ACC112 (cell line): ENCODE measurements around the gene CPE.
"Not testable (repeated sequence)": the region's sequence is repeated elsewhere in the genome, so short reads cannot be mapped to it uniquely, and the experiment has no call there.

ENCODE experiments used
- H2AFZ ChIP-seq: fragments of 200-600 bp; sonication (generic); one replicate; pipeline ENCODE4 v1.6.0; 2017; ENCODE audit warnings: antibody characterized with exemption, low read length; ENCODE audit not compliant: unreplicated experiment
- H3K27ac ChIP-seq: fragments of 200-600 bp; sonication (generic); 2 replicates; pipeline ENCODE4 v1.5.1; 2014; ENCODE audit warnings: low read depth, mild to moderate bottlenecking, antibody characterized with exemption, low read length, moderate library complexity
- H3K27me3 ChIP-seq: fragments of 200-600 bp; sonication (generic); 2 replicates; pipeline ENCODE4 v1.6.1; 2014; ENCODE audit warnings: mild to moderate bottlenecking, antibody characterized with exemption, low read length, moderate library complexity, mixed read lengths; ENCODE audit not compliant: insufficient read depth
- H3K36me3 ChIP-seq: fragments of 200-600 bp; sonication (generic); 2 replicates; pipeline ENCODE4 v1.6.1; 2016; ENCODE audit warnings: mild to moderate bottlenecking, antibody characterized with exemption, low read length, moderate library complexity, mixed read lengths; ENCODE audit not compliant: insufficient read depth
- H3K4me1 ChIP-seq: fragments of 200-600 bp; sonication (generic); one replicate; pipeline ENCODE4 v1.6.1; 2016; ENCODE audit warnings: low read length, mixed read lengths; ENCODE audit not compliant: insufficient read depth, unreplicated experiment, control insufficient read depth
- H3K4me3 ChIP-seq: fragments of 200-600 bp; sonication (generic); 2 replicates; pipeline ENCODE4 v1.5.1; 2014; ENCODE audit warnings: mild to moderate bottlenecking, low read depth, low read length
- H3K79me2 ChIP-seq: fragments of 200-600 bp; sonication (generic); one replicate; pipeline ENCODE4 v1.6.0; 2016; ENCODE audit warnings: low read length; ENCODE audit not compliant: control insufficient read depth, unreplicated experiment, insufficient read depth

Gene CPE

DNA sequence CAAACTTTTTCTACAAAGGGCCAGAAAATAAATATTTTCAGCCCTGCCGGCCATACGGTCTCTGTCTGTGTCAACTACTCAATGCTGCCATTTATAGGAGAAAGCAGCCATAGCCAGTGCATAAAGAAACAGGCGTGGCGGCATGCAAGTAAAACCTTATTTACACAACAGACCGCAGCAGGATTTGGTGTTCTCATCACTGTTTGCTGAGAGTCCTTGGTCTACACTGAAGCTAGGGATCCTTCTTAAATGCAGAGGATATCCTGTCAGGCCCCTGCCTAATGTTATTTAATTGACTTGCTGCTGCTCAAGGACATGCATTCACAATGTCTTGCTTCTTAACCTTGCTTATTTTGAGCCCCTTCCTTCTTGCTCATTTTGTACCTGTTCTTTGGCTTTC is 54.7 kb downstream of the CPE start:
- Histone ChIP-seq H2AFZ (no peak overlapping the region), H3K27me3 (no peaks in the 10 kb centered on the region), H3K4me1 (no peaks in the 10 kb centered on the region), H3K36me3 (no peaks in the 10 kb centered on the region), H3K4me3 (no peak overlapping the region), H3K27ac (no peak overlapping the region), H3K79me2 (no peaks in the 10 kb centered on the region)

DNA sequence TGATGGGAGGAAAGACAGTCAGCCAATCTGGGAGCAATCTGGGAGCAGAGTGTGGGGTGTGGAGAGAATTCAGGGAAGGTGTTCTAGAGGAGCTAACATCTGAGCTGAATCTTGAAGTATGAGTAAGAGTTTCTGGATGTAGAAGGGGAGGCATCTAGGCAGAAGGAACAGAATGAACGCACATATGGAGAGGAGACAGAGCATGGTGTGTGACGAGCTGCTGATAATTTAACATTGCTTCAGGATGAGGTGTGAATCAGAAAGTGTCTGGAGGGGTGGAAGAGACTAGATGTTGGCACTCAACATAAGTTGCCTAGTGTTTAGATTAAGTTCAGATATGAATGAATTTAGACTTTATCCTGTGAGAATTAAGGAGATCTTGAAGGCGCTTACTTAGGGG is 58.9 kb downstream of the CPE start:
- H3K27ac ChIP-seq: no peak overlapping the region
- H3K27me3 ChIP-seq: no peaks in the 10 kb centered on the region
- no peak overlapping the region for H2AFZ ChIP-seq
- H3K79me2 ChIP-seq: no peaks in the 10 kb centered on the region
- peaks cover 22% of the 10 kb centered on the region for H3K4me1 ChIP-seq
- H3K36me3 ChIP-seq: no peaks in the 10 kb centered on the region
- H3K4me3 ChIP-seq: no peak overlapping the region

DNA sequence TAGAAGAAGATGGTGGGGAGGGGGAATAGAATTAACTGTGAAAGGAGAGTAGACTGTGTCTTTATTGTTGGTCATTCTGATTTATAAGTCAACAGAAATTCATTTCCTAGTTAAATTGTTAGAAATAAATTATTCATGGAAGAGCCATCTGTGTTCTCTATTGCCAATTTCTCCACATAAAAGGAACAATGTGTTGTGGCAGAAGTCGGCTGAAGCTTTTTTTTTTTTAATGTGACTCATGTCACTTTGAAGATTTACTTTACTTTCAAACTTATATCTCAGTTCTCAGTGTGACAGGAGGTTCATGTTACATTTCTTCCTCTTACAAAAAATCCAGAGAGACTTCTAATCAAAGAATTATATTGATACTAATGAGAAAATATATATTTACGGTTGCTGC is 60.5 kb downstream of the CPE start:
- Histone ChIP-seq H2AFZ (no peak overlapping the region), H3K36me3 (no peaks in the 10 kb centered on the region), H3K27ac (no peak overlapping the region), H3K27me3 (no peaks in the 10 kb centered on the region), H3K79me2 (no peaks in the 10 kb centered on the region), H3K4me3 (no peak overlapping the region), H3K4me1 (peaks cover 22% of the 10 kb centered on the region)

DNA sequence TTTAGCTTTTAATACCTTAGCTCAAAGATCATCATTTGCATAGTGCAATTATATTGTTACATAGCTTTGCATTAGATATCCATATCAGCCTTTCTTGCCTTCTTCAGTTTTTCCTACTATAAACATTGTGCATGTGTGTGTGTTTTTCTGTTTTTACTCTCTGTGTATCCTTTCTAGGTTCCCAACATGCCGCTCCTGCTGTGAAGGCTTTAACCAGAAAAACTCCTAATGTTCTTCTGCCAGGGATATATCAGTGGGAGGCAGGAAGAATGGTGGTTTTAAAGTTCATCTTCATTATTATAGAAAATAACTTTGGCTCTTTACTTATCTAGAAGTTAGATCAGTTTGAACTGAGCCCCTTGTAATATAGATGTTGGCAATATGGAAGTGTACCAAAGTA is 61.2 kb downstream of the CPE start:
- Histone ChIP-seq H3K79me2 (no peaks in the 10 kb centered on the region), H3K27me3 (no peaks in the 10 kb centered on the region), H3K4me1 (peaks cover 22% of the 10 kb centered on the region), H3K27ac (peak overlapping the region; percentile 33), H3K4me3 (peak overlapping the region; percentile 5), H3K36me3 (no peaks in the 10 kb centered on the region), H2AFZ (no peak overlapping the region)

DNA sequence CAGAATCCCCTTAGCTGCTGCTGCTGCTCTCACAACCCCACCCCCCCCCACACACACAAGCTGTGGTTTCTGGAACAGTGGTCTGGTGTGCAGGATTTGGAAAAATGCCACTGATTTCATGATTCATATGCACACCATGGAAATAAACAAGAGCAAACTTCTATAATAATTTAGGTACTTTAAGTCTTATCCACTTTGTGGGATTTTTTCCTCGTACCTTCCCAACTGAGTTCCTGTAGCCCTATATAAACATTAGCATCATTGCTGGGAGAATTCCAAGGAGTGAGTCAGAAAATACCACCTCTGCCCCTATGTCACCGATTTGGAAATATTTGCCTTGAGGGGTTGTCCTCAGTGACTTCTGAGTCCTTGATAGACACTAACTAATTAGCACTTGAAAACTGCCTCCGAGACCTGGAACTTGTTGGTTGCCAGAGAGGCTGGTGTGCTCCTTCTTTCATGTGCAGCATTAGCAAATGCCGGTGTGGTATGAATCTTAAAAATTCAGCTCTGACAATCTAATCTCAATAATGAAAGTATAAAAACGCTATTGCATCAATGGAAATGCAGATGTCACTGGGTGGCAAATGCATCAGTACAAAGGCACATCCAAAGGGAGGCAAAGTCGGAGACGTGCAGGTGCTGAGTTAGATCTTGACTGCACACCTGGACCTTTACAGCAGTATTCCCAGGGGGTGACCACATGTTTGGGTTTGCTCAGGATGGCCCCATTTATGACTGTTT is 61.8 kb downstream of the CPE start:
- no peaks in the 10 kb centered on the region for H3K36me3 ChIP-seq
- H3K27ac ChIP-seq: peak overlapping the region; percentile 33
- no peak overlapping the region for H2AFZ ChIP-seq
- no peaks in the 10 kb centered on the region for H3K27me3 ChIP-seq
- peak overlapping the region; percentile 5 for H3K4me3 ChIP-seq
- H3K4me1 ChIP-seq: peaks cover 22% of the 10 kb centered on the region
- no peaks in the 10 kb centered on the region for H3K79me2 ChIP-seq

DNA sequence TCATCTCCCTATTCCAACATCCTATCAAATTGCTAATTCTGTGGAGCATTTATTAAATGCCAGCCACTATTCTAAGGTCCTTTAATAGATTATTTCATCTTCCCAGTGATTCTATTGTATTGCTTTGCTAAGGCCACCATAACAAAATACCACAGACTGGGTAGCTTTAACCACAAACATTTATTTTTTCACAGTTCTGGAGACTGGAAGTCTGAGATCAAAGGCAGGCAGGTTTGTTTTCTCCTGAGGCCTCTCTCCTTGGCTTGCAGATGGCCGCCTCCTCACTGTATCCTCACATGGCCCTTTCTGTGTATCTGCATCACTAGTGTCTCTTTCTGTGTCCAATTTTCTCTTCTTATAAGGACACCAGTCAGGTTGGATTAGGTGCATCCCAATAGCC is 64.5 kb downstream of the CPE start:
- no peaks in the 10 kb centered on the region for H3K79me2 ChIP-seq
- no peak overlapping the region for H2AFZ ChIP-seq
- H3K36me3 ChIP-seq: no peaks in the 10 kb centered on the region
- H3K27ac ChIP-seq: no peak overlapping the region
- H3K27me3 ChIP-seq: no peaks in the 10 kb centered on the region
- H3K4me3 ChIP-seq: no peak overlapping the region
- peaks cover 22% of the 10 kb centered on the region for H3K4me1 ChIP-seq

DNA sequence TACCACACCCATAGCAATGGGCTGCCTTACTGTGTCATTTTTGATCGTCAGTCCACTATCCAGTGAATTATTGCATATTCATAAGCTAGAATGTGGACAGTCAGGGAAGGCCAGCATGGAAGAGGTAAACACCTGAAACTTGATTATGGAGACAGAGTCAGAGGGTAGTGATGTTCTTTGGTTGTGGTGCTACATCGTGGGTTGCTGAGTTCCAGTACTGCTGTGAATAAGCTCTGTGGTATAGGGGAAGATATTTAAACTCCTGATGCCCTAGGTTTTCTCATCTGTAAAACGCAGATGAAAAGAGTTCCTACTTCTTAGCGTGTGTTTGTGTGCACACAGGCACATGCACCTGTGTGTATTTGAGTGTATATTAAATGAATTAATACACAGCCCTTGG is 69.9 kb downstream of the CPE start:
- no peaks in the 10 kb centered on the region for H3K4me1 ChIP-seq
- no peak overlapping the region for H3K27ac ChIP-seq
- no peaks in the 10 kb centered on the region for H3K36me3 ChIP-seq
- H3K79me2 ChIP-seq: no peaks in the 10 kb centered on the region
- H3K27me3 ChIP-seq: no peaks in the 10 kb centered on the region
- H3K4me3 ChIP-seq: no peak overlapping the region
- H2AFZ ChIP-seq: no peak overlapping the region

DNA sequence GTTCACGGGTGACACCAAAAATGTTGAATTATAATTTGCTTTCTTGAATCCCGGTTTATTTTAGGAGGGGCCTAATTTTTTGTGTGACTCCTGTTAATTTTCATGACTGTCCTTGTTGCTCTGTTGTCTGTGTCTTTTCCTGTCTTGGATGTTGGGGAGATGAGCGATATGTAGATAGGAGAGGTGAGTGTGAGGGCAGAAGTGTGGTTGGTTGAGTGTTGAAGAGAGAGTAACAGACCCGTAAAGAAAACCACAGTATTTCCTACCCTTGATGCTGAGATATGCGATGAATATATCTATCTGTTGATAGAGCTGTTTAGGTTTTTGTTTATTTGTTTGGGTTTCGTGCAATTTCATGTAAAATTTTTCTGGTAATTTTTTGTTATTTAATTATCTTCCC is 70.5 kb downstream of the CPE start:
- H3K4me3 ChIP-seq: no peak overlapping the region
- no peak overlapping the region for H2AFZ ChIP-seq
- no peaks in the 10 kb centered on the region for H3K27me3 ChIP-seq
- H3K4me1 ChIP-seq: no peaks in the 10 kb centered on the region
- no peaks in the 10 kb centered on the region for H3K79me2 ChIP-seq
- no peak overlapping the region for H3K27ac ChIP-seq
- no peaks in the 10 kb centered on the region for H3K36me3 ChIP-seq

DNA sequence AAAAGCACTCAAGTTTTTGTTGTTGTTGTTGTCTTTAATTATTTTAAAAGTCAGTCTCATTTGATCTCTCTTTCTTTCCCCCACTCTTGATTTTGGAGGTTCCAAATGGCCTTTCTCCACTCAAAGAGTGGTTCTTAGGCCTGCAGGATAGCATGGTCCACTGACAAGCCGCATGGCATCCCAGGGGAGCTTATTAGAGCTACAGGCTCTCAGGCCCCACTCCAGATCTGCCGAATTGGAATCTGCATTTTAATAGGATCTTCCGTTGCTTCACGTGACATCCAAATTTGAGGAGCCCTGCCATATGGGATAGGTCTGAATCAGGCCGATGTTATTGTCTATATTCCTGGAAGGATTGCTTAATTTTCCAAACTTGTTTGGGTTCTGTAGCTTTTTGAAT is 72.1 kb downstream of the CPE start:
- Histone ChIP-seq H3K27ac (no peak overlapping the region), H3K27me3 (no peaks in the 10 kb centered on the region), H3K79me2 (no peaks in the 10 kb centered on the region), H3K36me3 (no peaks in the 10 kb centered on the region), H3K4me3 (no peak overlapping the region), H3K4me1 (no peaks in the 10 kb centered on the region), H2AFZ (no peak overlapping the region)

DNA sequence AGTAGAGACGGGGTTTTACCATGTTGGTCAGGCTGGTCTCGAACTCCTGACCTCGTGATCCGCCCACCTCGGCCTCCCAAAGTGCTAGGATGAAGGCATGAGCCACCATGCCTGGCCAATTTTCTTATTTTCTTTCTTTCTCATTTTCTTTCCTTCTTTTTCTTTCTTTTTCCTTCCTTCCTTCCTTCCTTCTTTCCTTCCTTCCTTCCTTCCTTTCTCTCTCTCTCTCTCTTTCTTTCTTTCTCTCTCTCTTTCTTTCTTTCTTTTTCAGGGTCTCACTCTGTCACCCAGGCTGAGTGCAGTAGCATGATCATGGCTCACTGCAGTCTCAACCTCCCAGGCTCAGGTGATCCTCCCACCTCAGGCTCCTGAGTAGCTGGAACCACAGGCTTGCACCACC is 74.3 kb downstream of the CPE start:
- H3K4me3 ChIP-seq, H2AFZ ChIP-seq, H3K79me2 ChIP-seq, H3K27me3 ChIP-seq, H3K27ac ChIP-seq, H3K36me3 ChIP-seq: not testable (repeated sequence)
- peaks cover 12% of the 10 kb centered on the region for H3K4me1 ChIP-seq

DNA sequence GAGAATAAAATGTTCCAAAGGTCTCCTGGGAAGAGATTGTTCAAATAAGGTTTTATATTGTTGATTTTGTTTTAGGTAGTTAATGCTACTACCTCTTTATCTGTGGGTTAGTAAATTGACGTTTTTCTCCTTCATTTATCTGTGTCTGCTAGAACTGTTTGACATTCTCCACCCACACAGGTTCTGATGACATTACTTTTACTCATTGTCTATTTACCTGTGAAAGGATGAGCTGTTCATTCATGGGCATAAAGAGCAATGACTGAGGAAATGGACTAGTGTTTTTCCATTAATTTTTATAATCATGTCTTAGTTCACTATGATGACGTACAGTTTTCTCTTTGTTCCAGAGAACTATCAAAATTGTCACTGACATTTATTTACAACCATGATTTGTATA is 75.6 kb downstream of the CPE start:
- no peak overlapping the region for H3K27ac ChIP-seq
- no peaks in the 10 kb centered on the region for H3K27me3 ChIP-seq
- peaks cover 22% of the 10 kb centered on the region for H3K4me1 ChIP-seq
- no peak overlapping the region for H3K4me3 ChIP-seq
- no peak overlapping the region for H2AFZ ChIP-seq
- no peaks in the 10 kb centered on the region for H3K79me2 ChIP-seq
- H3K36me3 ChIP-seq: no peaks in the 10 kb centered on the region
